HG02759 (cell line): ENCODE results near the gene SDK2.

Experiments
- ATAC-seq: cut with Tn5 transposase; IDR thresholded peaks from one replicate; pipeline ENCODE4 v1.9.1; 2021; ENCODE audit warnings: mild to moderate bottlenecking, moderate library complexity; ENCODE audit not compliant: unreplicated experiment

Gene SDK2

GRCh38 chr17:73510981-73511718 lies 133.1 kb downstream of the SDK2 start:
- no peak for ATAC-seq

GRCh38 chr17:73508931-73509605 lies 135.2 kb downstream of the SDK2 start:
- ATAC-seq: no peak

- no peak for ATAC-seq
These were observed 136.0 kb downstream of the SDK2 start for GRCh38 chr17:73508057-73508930.

GRCh38 chr17:73506470-73507435 lies 137.5 kb downstream of the SDK2 start:
- no peak for ATAC-seq

GRCh38 chr17:73503560-73503959 lies 140.7 kb downstream of the SDK2 start:
- ATAC-seq: no peak

GRCh38 chr17:73500414-73500999 lies 143.7 kb downstream of the SDK2 start:
- no peak for ATAC-seq

GRCh38 chr17:73498886-73499554 lies 145.2 kb downstream of the SDK2 start:
- ATAC-seq: no peak

GRCh38 chr17:73498176-73498575 lies 146.1 kb downstream of the SDK2 start:
- ATAC-seq: no peak

GRCh38 chr17:73497721-73498120 lies 146.5 kb downstream of the SDK2 start:
- ATAC-seq: no peak

GRCh38 chr17:73496232-73496631 lies 148.0 kb downstream of the SDK2 start:
- no peak for ATAC-seq

- no peak for ATAC-seq
These were observed 148.6 kb downstream of the SDK2 start for GRCh38 chr17:73495641-73496040.

GRCh38 chr17:73494950-73495349 lies 149.3 kb downstream of the SDK2 start:
- no peak for ATAC-seq

GRCh38 chr17:73493956-73494926 lies 150.0 kb downstream of the SDK2 start:
- no peak for ATAC-seq

- ATAC-seq: no peak
These were observed 151.1 kb downstream of the SDK2 start for GRCh38 chr17:73492821-73493814.

- ATAC-seq: no peak
These were observed 152.0 kb downstream of the SDK2 start for GRCh38 chr17:73492125-73492820.

- no peak for ATAC-seq
These were observed 152.6 kb downstream of the SDK2 start for GRCh38 chr17:73491648-73492047.

GRCh38 chr17:73490851-73491250 lies 153.4 kb downstream of the SDK2 start:
- ATAC-seq: no peak
